H9 (cell line): ENCODE data around the gene PKD2L2. TPM values are rescaled to one million over a fixed set of nuclear protein-coding genes. Genes with fewer than 3 reads are reported as not detected.

Experiments used
- DNase-seq: peaks from one replicate; pipeline ENCODE4 v3.0.0-alpha.2; 2017
- H2AFZ ChIP-seq: one replicate; pipeline ENCODE4 v1.6.1; 2013; ENCODE audit warnings: mild to moderate bottlenecking, low read length, control low read depth, moderate library complexity
- H2AK5ac ChIP-seq: 2 replicates; pipeline ENCODE4 v1.6.1; 2013; ENCODE audit warnings: low read length, control low read depth, mixed read lengths; ENCODE audit not compliant: insufficient read length
- H2BK120ac ChIP-seq: one replicate; pipeline ENCODE4 v1.6.1; 2013; ENCODE audit warnings: low read depth, mild to moderate bottlenecking, low read length, control low read depth, inconsistent platforms; ENCODE audit not compliant: poor library complexity, severe bottlenecking
- H2BK12ac ChIP-seq: 2 replicates; pipeline ENCODE4 v1.6.1; 2013; ENCODE audit warnings: low read length, control low read depth, mixed read lengths, low read depth; ENCODE audit not compliant: insufficient read length
- H2BK15ac ChIP-seq: 2 replicates; pipeline ENCODE4 v1.6.1; 2013; ENCODE audit warnings: low read depth, low read length, control low read depth
- H2BK20ac ChIP-seq: one replicate; pipeline ENCODE4 v1.6.1; 2013; ENCODE audit warnings: low read depth, mild to moderate bottlenecking, low read length, control low read depth, inconsistent platforms; ENCODE audit not compliant: poor library complexity, severe bottlenecking
- H2BK5ac ChIP-seq: 2 replicates; pipeline ENCODE4 v1.6.1; 2013; ENCODE audit warnings: low read length, control low read depth, mixed read lengths; ENCODE audit not compliant: insufficient read length
- H3K14ac ChIP-seq: 2 replicates; pipeline ENCODE4 v1.6.1; 2013; ENCODE audit warnings: low read length, control low read depth; ENCODE audit not compliant: insufficient read depth
- H3K18ac ChIP-seq: 2 replicates; pipeline ENCODE4 v1.6.1; 2013; ENCODE audit warnings: low read depth, mild to moderate bottlenecking, mixed read lengths, low read length, control low read depth; ENCODE audit not compliant: insufficient read length
- H3K23ac ChIP-seq: 2 replicates; pipeline ENCODE4 v1.6.1; 2013; ENCODE audit warnings: low read length, control low read depth, mixed read lengths, low read depth; ENCODE audit not compliant: insufficient read length
- H3K23me2 ChIP-seq: 2 replicates; pipeline ENCODE4 v1.6.1; 2013; ENCODE audit warnings: low read depth, mild to moderate bottlenecking, mixed read lengths, low read length, control low read depth; ENCODE audit not compliant: insufficient read length, poor library complexity, severe bottlenecking
- H3K27ac ChIP-seq: 2 replicates; pipeline ENCODE4 v1.5.1; 2013; ENCODE audit warnings: low read length, control low read depth, mixed read lengths, low read depth; ENCODE audit not compliant: insufficient read length
- H3K27me3 ChIP-seq: 2 replicates; pipeline ENCODE4 v1.6.1; 2013; ENCODE audit warnings: low read length, control low read depth, inconsistent platforms; ENCODE audit not compliant: insufficient read depth
- H3K4ac ChIP-seq: 2 replicates; pipeline ENCODE4 v1.6.1; 2013; ENCODE audit warnings: low read depth, mild to moderate bottlenecking, control low read depth, inconsistent platforms, low read length, moderate library complexity
- H3K4me1 ChIP-seq: 2 replicates; pipeline ENCODE4 v1.6.1; 2013; ENCODE audit warnings: low read length, control low read depth, inconsistent platforms; ENCODE audit not compliant: insufficient read depth
- H3K4me2 ChIP-seq: 2 replicates; pipeline ENCODE4 v1.6.1; 2013; ENCODE audit warnings: low read length, control low read depth, mixed read lengths; ENCODE audit not compliant: insufficient read length, insufficient read depth
- H3K56ac ChIP-seq: 2 replicates; pipeline ENCODE4 v1.6.1; 2013; ENCODE audit warnings: low read depth, mild to moderate bottlenecking, mixed read lengths, low read length, control low read depth; ENCODE audit not compliant: insufficient read length
- H3K79me1 ChIP-seq: 2 replicates; pipeline ENCODE4 v1.6.1; 2013; ENCODE audit warnings: low read depth, mild to moderate bottlenecking, moderate library complexity, low read length, control low read depth, inconsistent platforms; ENCODE audit not compliant: insufficient read depth, poor library complexity, severe bottlenecking
- H3K79me2 ChIP-seq: 2 replicates; pipeline ENCODE4 v1.6.1; 2013; ENCODE audit warnings: low read length, control low read depth, inconsistent platforms; ENCODE audit not compliant: insufficient read depth
- H3K9ac ChIP-seq: 2 replicates; pipeline ENCODE4 v1.6.1; 2013; ENCODE audit warnings: low read length, control low read depth, mixed read lengths; ENCODE audit not compliant: insufficient read length; ENCODE audit errors: extremely low read depth
- H3K9me3 ChIP-seq: one replicate; pipeline ENCODE4 v1.6.1; 2013; ENCODE audit warnings: low read depth, low read length, inconsistent platforms; ENCODE audit not compliant: control insufficient read depth
- H3T11ph ChIP-seq: one replicate; pipeline ENCODE4 v1.6.1; 2013; ENCODE audit warnings: mild to moderate bottlenecking, low read length, control low read depth, inconsistent platforms
- H4K20me1 ChIP-seq: one replicate; pipeline ENCODE4 v1.6.1; 2013; ENCODE audit not compliant: control insufficient read depth, insufficient read length, insufficient read depth
- H4K5ac ChIP-seq: 2 replicates; pipeline ENCODE4 v1.6.1; 2013; ENCODE audit warnings: low read depth, mild to moderate bottlenecking, mixed read lengths, low read length, control low read depth; ENCODE audit not compliant: insufficient read length
- H4K8ac ChIP-seq: replicated peaks from 2 replicates; pipeline ENCODE4 v1.6.1; 2013; ENCODE audit warnings: low read length, control low read depth, mixed read lengths, low read depth; ENCODE audit not compliant: insufficient read length
- H4K91ac ChIP-seq: 2 replicates; pipeline ENCODE4 v1.6.1; 2013; ENCODE audit warnings: low read depth, mild to moderate bottlenecking, moderate library complexity, mixed read lengths, low read length, control low read depth; ENCODE audit not compliant: insufficient read length
- H3K27ac Mint-ChIP-seq, 3 experiments: 2 replicates in 2 of 3; 3 replicates in 1 of 3; pipeline ENCODE4 v1.8.0; 2020 to 2021; ENCODE audit warnings: mixed read lengths in 3 of 3, mild to moderate bottlenecking in 1 of 3, moderate library complexity in 1 of 3
- H3K27me3 Mint-ChIP-seq: 2 replicates; pipeline ENCODE4 v1.8.0; 2021; ENCODE audit warnings: low read depth, mild to moderate bottlenecking, moderate library complexity, mixed read lengths
- H3K36me3 Mint-ChIP-seq, 3 experiments: 2 replicates in 2 of 3; 3 replicates in 1 of 3; pipeline ENCODE4 v1.8.0; 2020 to 2021; ENCODE audit warnings: low read depth in 3 of 3, mixed read lengths in 3 of 3; ENCODE audit not compliant: insufficient read depth in 1 of 3
- H3K4me1 Mint-ChIP-seq, 2 experiments: 2 replicates each; pipeline ENCODE4 v1.8.0; 2020; ENCODE audit warnings: mixed read lengths in 2 of 2
- H3K4me3 Mint-ChIP-seq, 2 experiments: 2 replicates in 1 of 2; 3 replicates in 1 of 2; pipeline ENCODE4 v1.8.0; 2020 to 2021; ENCODE audit warnings: mild to moderate bottlenecking in 2 of 2, mixed read lengths in 2 of 2, moderate library complexity in 1 of 2
- H3K9me3 Mint-ChIP-seq, 2 experiments: 2 replicates in 1 of 2; 3 replicates in 1 of 2; pipeline ENCODE4 v1.8.0; 2020; ENCODE audit warnings: mild to moderate bottlenecking in 2 of 2, mixed read lengths in 2 of 2, moderate library complexity in 1 of 2
- WGBS: extraction: QIAGEN DNeasy Blood & Tissue Kit; methylation state at CpG from one replicate; pipeline ENCODE4 v1.1.7; 2013; ENCODE audit warnings: missing lambda C conversion rate, low lambda C conversion rate, mixed read lengths; ENCODE audit not compliant: insufficient read length; ENCODE audit errors: extremely low coverage; 5-methylcytosine and 5-hydroxymethylcytosine counted together
- total RNA-seq: library from RNA; stranded (reverse); gene quantifications from 2 replicates; pipeline ENCODE4 v1.2.1, GENCODE V29; 2021
- TF ChIP-seq, protein P1 (sequence below): fragments of 200-600 bp; sonication (generic); conservative IDR thresholded peaks from 3 replicates; pipeline ENCODE4 v1.8.0; 2021; ENCODE audit warnings: antibody characterized with exemption, mild to moderate bottlenecking

PKD2L2 gene
- total RNA-seq, 1 experiment from 2014 or later, result not detected

DNA sequence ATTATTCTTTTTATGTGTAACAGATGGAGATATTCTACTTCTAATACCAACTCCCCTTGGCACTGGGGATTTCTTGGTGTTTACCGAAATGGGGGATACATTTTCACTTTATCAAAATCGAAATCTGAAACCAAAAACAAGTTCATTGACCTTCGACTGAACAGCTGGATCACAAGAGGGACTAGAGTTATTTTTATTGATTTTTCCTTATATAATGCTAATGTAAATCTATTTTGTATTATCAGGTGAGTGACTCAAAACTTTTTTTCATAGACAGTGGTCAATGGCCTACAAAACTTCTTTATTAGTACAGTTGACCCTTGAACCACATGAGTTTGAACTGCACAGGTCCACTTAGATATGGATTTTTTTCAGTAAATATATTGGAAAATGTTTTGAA lies 10.2 kb downstream of the PKD2L2 start:
- H3K27ac Mint-ChIP-seq, result no peak overlapping the region
- no peak overlapping the region for H3K4me3 Mint-ChIP-seq

More for the DNA sequence above, 10.2 kb downstream of the PKD2L2 start:
- Mint-ChIP-seq H3K9me3 (no peaks in the 10 kb centered on the region), H3K4me1 (no peaks in the 10 kb centered on the region), H3K27me3 (no peaks in the 10 kb centered on the region), H3K36me3 (no peaks in the 10 kb centered on the region)
- Histone ChIP-seq H3K4ac (no peak overlapping the region), H3K27ac (no peak overlapping the region), H3K79me1 (no peaks in the 10 kb centered on the region), H2AFZ (no peak overlapping the region), H2BK20ac (no peak overlapping the region), H3K14ac (no peak overlapping the region), H3K23ac (no peak overlapping the region), H2BK5ac (no peak overlapping the region), H3T11ph (no peak overlapping the region), H3K79me2 (no peaks in the 10 kb centered on the region), H2BK15ac (no peak overlapping the region), H3K56ac (no peak overlapping the region), H3K4me1 (no peaks in the 10 kb centered on the region), H2BK120ac (no peak overlapping the region), H3K9me3 (no peaks in the 10 kb centered on the region), H3K18ac (no peak overlapping the region), H3K23me2 (no peaks in the 10 kb centered on the region), H2BK12ac (no peak overlapping the region), H3K9ac (no peak overlapping the region), H4K5ac (no peak overlapping the region), H4K8ac (no peak overlapping the region), H4K20me1 (no peaks in the 10 kb centered on the region), H2AK5ac (no peak overlapping the region), H3K27me3 (no peaks in the 10 kb centered on the region), H3K4me2 (no peak overlapping the region), H4K91ac (no peak overlapping the region)
- WGBS, result no CpG with 5 or more reads among the region's 3 CpGs
- DNase-seq, result no peak
- TF ChIP-seq, protein P1, sequence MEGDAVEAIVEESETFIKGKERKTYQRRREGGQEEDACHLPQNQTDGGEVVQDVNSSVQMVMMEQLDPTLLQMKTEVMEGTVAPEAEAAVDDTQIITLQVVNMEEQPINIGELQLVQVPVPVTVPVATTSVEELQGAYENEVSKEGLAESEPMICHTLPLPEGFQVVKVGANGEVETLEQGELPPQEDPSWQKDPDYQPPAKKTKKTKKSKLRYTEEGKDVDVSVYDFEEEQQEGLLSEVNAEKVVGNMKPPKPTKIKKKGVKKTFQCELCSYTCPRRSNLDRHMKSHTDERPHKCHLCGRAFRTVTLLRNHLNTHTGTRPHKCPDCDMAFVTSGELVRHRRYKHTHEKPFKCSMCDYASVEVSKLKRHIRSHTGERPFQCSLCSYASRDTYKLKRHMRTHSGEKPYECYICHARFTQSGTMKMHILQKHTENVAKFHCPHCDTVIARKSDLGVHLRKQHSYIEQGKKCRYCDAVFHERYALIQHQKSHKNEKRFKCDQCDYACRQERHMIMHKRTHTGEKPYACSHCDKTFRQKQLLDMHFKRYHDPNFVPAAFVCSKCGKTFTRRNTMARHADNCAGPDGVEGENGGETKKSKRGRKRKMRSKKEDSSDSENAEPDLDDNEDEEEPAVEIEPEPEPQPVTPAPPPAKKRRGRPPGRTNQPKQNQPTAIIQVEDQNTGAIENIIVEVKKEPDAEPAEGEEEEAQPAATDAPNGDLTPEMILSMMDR, result no peak
